BLaER1 treated with 17β-estradiol and CSF1 and Interleukin-3, amounts not matched to agents 10 nM and 100 nM (cell line): ENCODE results near the gene TUFM.
"Not testable (repeated sequence)": the region's sequence is repeated elsewhere in the genome, so short reads cannot be mapped to it uniquely, and the experiment has no call there.

Source experiments
- H3K27ac ChIP-seq, 11 experiments: shearing (Covaris generic); formaldehyde crosslinking; 2 replicates each; pipeline ENCODE4 v1.8.1; 2022
- H3K27me3 ChIP-seq, 11 experiments: shearing (Covaris generic); formaldehyde crosslinking; 2 replicates each; pipeline ENCODE4 v1.8.1; 2022
- H3K36me3 ChIP-seq, 11 experiments: shearing (Covaris generic); formaldehyde crosslinking; 2 replicates each; pipeline ENCODE4 v1.8.1; 2022
- H3K4me1 ChIP-seq, 10 experiments: shearing (Covaris generic); formaldehyde crosslinking; 2 replicates each; pipeline ENCODE4 v1.8.1; 2022
- H3K4me2 ChIP-seq, 11 experiments: shearing (Covaris generic); formaldehyde crosslinking; 2 replicates each; pipeline ENCODE4 v1.8.1; 2022
- H3K4me3 ChIP-seq, 10 experiments: shearing (Covaris generic); formaldehyde crosslinking; 2 replicates each; pipeline ENCODE4 v1.8.1; 2022
- H3K9ac ChIP-seq, 11 experiments: shearing (Covaris generic); formaldehyde crosslinking; 2 replicates each; pipeline ENCODE4 v1.8.1; 2022
- H3K9me3 ChIP-seq, 11 experiments: shearing (Covaris generic); formaldehyde crosslinking; replicated peaks in 1 of 11; 2 replicates each; pipeline ENCODE4 v1.8.1; 2022
- H4K20me1 ChIP-seq, 11 experiments: shearing (Covaris generic); formaldehyde crosslinking; 2 replicates each; pipeline ENCODE4 v1.8.1; 2022
- Cebpa-rat ChIP-seq, 11 experiments: shearing (Covaris generic); IDR thresholded peaks; 2 replicates each; pipeline ENCODE4 v1.8.1; 2022

Gene TUFM

GRCh38 chr16:28820016-28820415 lies 26.1 kb downstream of the TUFM start:
- Histone ChIP-seq H3K27me3 (no peaks in the 10 kb centered on the region), H3K4me1 (peaks cover 12 to 27% (median 17%) of the 10 kb centered on the region in 10 experiments), H3K4me2 (peak overlapping the region in 3 of 11 experiments; percentile 9 to 18 (median 15); a peak in 2 of 22 replicates), H4K20me1 (peaks cover 7 to 11% (median 9%) of the 10 kb centered on the region in 11 experiments; a peak in 20 of 22 replicates), H3K9ac (no peak overlapping the region), H3K4me3 (no peak overlapping the region), H3K27ac (no peak overlapping the region), H3K36me3 (peaks cover 14 to 42% (median 23%) of the 10 kb centered on the region in 11 experiments), H3K9me3 (peaks cover 0 to 14% (median 0%) of the 10 kb centered on the region in 11 experiments; a peak in 9 of 22 replicates)
- TF ChIP-seq Cebpa-rat (IDR thresholded peaks at IDR 0.05): no peak

- H4K20me1 ChIP-seq, H3K4me2 ChIP-seq, H3K9ac ChIP-seq, H3K27me3 ChIP-seq, H3K27ac ChIP-seq, H3K36me3 ChIP-seq, H3K4me1 ChIP-seq, H3K9me3 ChIP-seq, H3K4me3 ChIP-seq: not testable (repeated sequence)
Measured at GRCh38 chr16:28807445-28808120, 38.6 kb downstream of the TUFM start.

- not testable (repeated sequence) for H3K27me3 ChIP-seq, H3K9me3 ChIP-seq, H3K36me3 ChIP-seq, H3K4me1 ChIP-seq, H3K4me2 ChIP-seq, H3K9ac ChIP-seq, H3K4me3 ChIP-seq, H4K20me1 ChIP-seq, H3K27ac ChIP-seq
Measured at GRCh38 chr16:28802235-28803019, 43.7 kb downstream of the TUFM start.
